ENCODE measurements around the gene AURKAIP1.

- TF ChIP-seq, protein P1, sequence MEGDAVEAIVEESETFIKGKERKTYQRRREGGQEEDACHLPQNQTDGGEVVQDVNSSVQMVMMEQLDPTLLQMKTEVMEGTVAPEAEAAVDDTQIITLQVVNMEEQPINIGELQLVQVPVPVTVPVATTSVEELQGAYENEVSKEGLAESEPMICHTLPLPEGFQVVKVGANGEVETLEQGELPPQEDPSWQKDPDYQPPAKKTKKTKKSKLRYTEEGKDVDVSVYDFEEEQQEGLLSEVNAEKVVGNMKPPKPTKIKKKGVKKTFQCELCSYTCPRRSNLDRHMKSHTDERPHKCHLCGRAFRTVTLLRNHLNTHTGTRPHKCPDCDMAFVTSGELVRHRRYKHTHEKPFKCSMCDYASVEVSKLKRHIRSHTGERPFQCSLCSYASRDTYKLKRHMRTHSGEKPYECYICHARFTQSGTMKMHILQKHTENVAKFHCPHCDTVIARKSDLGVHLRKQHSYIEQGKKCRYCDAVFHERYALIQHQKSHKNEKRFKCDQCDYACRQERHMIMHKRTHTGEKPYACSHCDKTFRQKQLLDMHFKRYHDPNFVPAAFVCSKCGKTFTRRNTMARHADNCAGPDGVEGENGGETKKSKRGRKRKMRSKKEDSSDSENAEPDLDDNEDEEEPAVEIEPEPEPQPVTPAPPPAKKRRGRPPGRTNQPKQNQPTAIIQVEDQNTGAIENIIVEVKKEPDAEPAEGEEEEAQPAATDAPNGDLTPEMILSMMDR (IDR thresholded peaks at IDR 0.05): no peak
- TF ChIP-seq EP300 (IDR thresholded peaks at IDR 0.05) (no peak), POLR2A (IDR thresholded peaks at IDR 0.05) (no peak), POLR2AphosphoS5 (IDR thresholded peaks at IDR 0.05) (no peak)
These were observed 8.9 kb downstream of the AURKAIP1 start for GRCh38 chr1:1365875-1366698.

All from stomach (tissue), 4 donors.